Stomach (tissue), 9 donors: ENCODE data around the gene GZF1. TPM values are rescaled to one million over a fixed set of nuclear protein-coding genes. Genes with fewer than 3 reads are reported as not detected.

Source experiments
- DNase-seq, 2 donors: peaks; one replicate each; pipeline versions ENCODE4 v3.0.0 to v3.0.0-alpha.2; 2013 to 2019
- H3K27ac ChIP-seq, 5 donors: fragments of 200-600 bp in 4 of 5; sonication (generic) in 4 of 5; one replicate each; pipeline ENCODE4 v1.5.1; 2013 to 2019; ENCODE audit warnings: mild to moderate bottlenecking in 1 of 5, moderate library complexity in 1 of 5
- H3K27me3 ChIP-seq, 3 donors: fragments of 200-600 bp; sonication (generic); one replicate each; pipeline ENCODE4 v1.5.1; 2017 to 2019; ENCODE audit warnings: mixed run types in 1 of 3
- H3K36me3 ChIP-seq, 4 donors: fragments of 200-600 bp; sonication (generic); 1 replicate in 3 of 4; 2 replicates in 1 of 4; pipeline ENCODE4 v1.5.1; 2016 to 2019
- H3K4me1 ChIP-seq, 4 donors: fragments of 200-600 bp; sonication (generic); one replicate each; pipeline ENCODE4 v1.5.1; 2016 to 2019
- H3K4me3 ChIP-seq, 4 donors: fragments of 200-600 bp; sonication (generic) in 3 of 4; one replicate each; pipeline ENCODE4 v1.5.1; 2016 to 2019; ENCODE audit warnings: mild to moderate bottlenecking in 1 of 4
- H3K9me3 ChIP-seq, 4 donors: fragments of 200-600 bp; sonication (generic); one replicate each; pipeline ENCODE4 v1.5.1; 2016 to 2019
- CTCF ChIP-seq, 7 experiments: fragments of 450-650 bp in 4 of 7; fragments of 200-600 bp in 3 of 7; sonication (generic) in 3 of 7; IDR thresholded peaks; one replicate each; pipeline ENCODE4 v1.5.1; 2016 to 2019; ENCODE audit warnings: antibody characterized with exemption in 7 of 7, control low read depth in 2 of 7, mild to moderate bottlenecking in 1 of 7
- EP300 ChIP-seq: sonication (generic); formaldehyde crosslinking; IDR thresholded peaks from one replicate; pipeline ENCODE4 v1.6.1; 2017; ENCODE audit warnings: antibody characterized with exemption
- POLR2A ChIP-seq, 4 donors: fragments of 450-650 bp; IDR thresholded peaks; one replicate each; pipeline ENCODE4 v1.6.1; 2016; ENCODE audit warnings: antibody characterized with exemption in 4 of 4, control low read depth in 2 of 4, mild to moderate bottlenecking in 1 of 4, moderate library complexity in 1 of 4
- POLR2AphosphoS5 ChIP-seq, 3 donors: sonication (generic); formaldehyde crosslinking; IDR thresholded peaks; one replicate each; pipeline ENCODE4 v1.6.1; 2016; ENCODE audit warnings: antibody characterized with exemption in 3 of 3
- WGBS, 5 donors: extraction: QIAGEN DNeasy Blood & Tissue Kit in 3 of 5; methylation state at CpG; one replicate each; pipeline versions ENCODE4 v1.1.5 to v1.1.7; 2013 to 2018; 5-methylcytosine and 5-hydroxymethylcytosine counted together
- intact Hi-C: fragments of 100-400 bp; cut with DNase I; formaldehyde crosslinking; loops from one replicate; pipeline ENCODE4 v1.15.1; 2023; ENCODE audit warnings: low total_unique reads
- polyA plus RNA-seq, 3 donors: library from polyadenylated mRNA; stranded (reverse); fragments of 200-250 nt; gene quantifications; one replicate each; pipeline ENCODE4 v1.2.3, GENCODE V29; 2013
- total RNA-seq, 5 donors: library from RNA; depleted of rRNA; stranded (reverse); fragments of >200 nt; gene quantifications; one replicate each; pipeline versions ENCODE4 v1.1.0 to v1.2.3, GENCODE V29; 2014 to 2016
- donor health status: healthy with polysubstance abuse.
- donor health status: Bipolar disorder and iron deficiency.
- donor health status: healthy.

The GZF1 gene
- total and polyA plus RNA-seq, 8 donors = 2.9 to 19.7 (median 8.6) TPM

- TF ChIP-seq CTCF (IDR thresholded peaks at IDR 0.05) = no peak
- TF ChIP-seq POLR2A (IDR thresholded peaks at IDR 0.05) = no peak
- TF ChIP-seq EP300 = no peak
- no peak for TF ChIP-seq POLR2AphosphoS5 (IDR thresholded peaks at IDR 0.05)
- Histone ChIP-seq H3K9me3 (no peaks in the 10 kb centered on the region), H3K27me3 (no peaks in the 10 kb centered on the region), H3K36me3 (peaks cover 0 to 63% (median 49%) of the 10 kb centered on the region in 4 donors), H3K4me3 (no peak overlapping the region), H3K27ac (no peak overlapping the region), H3K4me1 (no peaks in the 10 kb centered on the region)
- intact Hi-C loops = no loop called here
- DNase-seq = no peak
These were observed 19.9 kb downstream of the GZF1 start for GRCh38 chr20:23381876-23382275.

- Histone ChIP-seq H3K27ac (no peak overlapping the region), H3K9me3 (no peaks in the 10 kb centered on the region), H3K4me1 (no peaks in the 10 kb centered on the region), H3K36me3 (peaks cover 8 to 54% (median 49%) of the 10 kb centered on the region in 4 donors), H3K27me3 (no peaks in the 10 kb centered on the region), H3K4me3 (no peak overlapping the region)
- TF ChIP-seq POLR2A (IDR thresholded peaks at IDR 0.05) (no peak), EP300 (no peak), POLR2AphosphoS5 (IDR thresholded peaks at IDR 0.05) (no peak), CTCF (IDR thresholded peaks at IDR 0.05) (no peak)
- intact Hi-C loops = no loop called here
- DNase-seq = no peak
- WGBS, 5 donors = 66 to 78% (median 69%) methylated on average over 6 of the region's 6 CpGs
These were observed 24.5 kb downstream of the GZF1 start for GRCh38 chr20:23386304-23387117.

GRCh38 chr20:23387118-23387443 is 25.1 kb downstream of the GZF1 start:
- TF ChIP-seq POLR2A (IDR thresholded peaks at IDR 0.05) (no peak), EP300 (no peak)
- 92 to 98% (median 93%) methylated on average over 3 of the region's 3 CpGs for WGBS, 5 donors
- H3K9me3 ChIP-seq = no peaks in the 10 kb centered on the region
- H3K4me3 ChIP-seq = no peak overlapping the region
- DNase-seq = no peak
- H3K36me3 ChIP-seq = peaks cover 9 to 55% (median 54%) of the 10 kb centered on the region in 4 donors
- no peaks in the 10 kb centered on the region for H3K27me3 ChIP-seq
- no peak overlapping the region for H3K27ac ChIP-seq
- intact Hi-C loops = no loop called here
- no peaks in the 10 kb centered on the region for H3K4me1 ChIP-seq

- no peak for DNase-seq
- TF ChIP-seq POLR2A (IDR thresholded peaks at IDR 0.05) (no peak), POLR2AphosphoS5 (IDR thresholded peaks at IDR 0.05) (no peak)
- H3K9me3 ChIP-seq = no peaks in the 10 kb centered on the region
- H3K27ac ChIP-seq = no peak overlapping the region
- WGBS, 5 donors = 87 to 97% (median 91%) methylated on average over 1 of the region's 1 CpG
- intact Hi-C loops = no loop called here
- H3K36me3 ChIP-seq = peaks cover 19 to 87% (median 73%) of the 10 kb centered on the region in 4 donors
- no peak overlapping the region for H3K4me3 ChIP-seq
- H3K4me1 ChIP-seq = no peaks in the 10 kb centered on the region
- no peaks in the 10 kb centered on the region for H3K27me3 ChIP-seq
These were observed 28.3 kb downstream of the GZF1 start for GRCh38 chr20:23390091-23390774.

GRCh38 chr20:23391707-23392310 is 29.8 kb downstream of the GZF1 start:
- intact Hi-C loops = no loop called here
- H3K4me1 ChIP-seq = no peaks in the 10 kb centered on the region
- no peak for TF ChIP-seq POLR2A (IDR thresholded peaks at IDR 0.05)
- TF ChIP-seq POLR2AphosphoS5 (IDR thresholded peaks at IDR 0.05) = no peak
- no peak for TF ChIP-seq EP300
- no peak for TF ChIP-seq CTCF (IDR thresholded peaks at IDR 0.05)
- WGBS, 5 donors = 93 to 97% (median 96%) methylated on average over 4 of the region's 4 CpGs
- H3K9me3 ChIP-seq = no peaks in the 10 kb centered on the region
- DNase-seq = no peak
- peaks cover 19 to 86% (median 73%) of the 10 kb centered on the region in 4 donors for H3K36me3 ChIP-seq
- H3K27me3 ChIP-seq = no peaks in the 10 kb centered on the region
- H3K4me3 ChIP-seq = no peak overlapping the region
- no peak overlapping the region for H3K27ac ChIP-seq
